ENCODE results near the gene MAP4.

GRCh38 chr3:47851888-47852603, 164.2 kb downstream of the MAP4 start:
- TF ChIP-seq REST (IDR thresholded peaks at IDR 0.05; ENCODE audit: low read depth) (no peak), CEBPB (IDR thresholded peaks at IDR 0.05) (no peak), TAF1 (IDR thresholded peaks at IDR 0.05; ENCODE audit: low read depth) (no peak), EP300 (IDR thresholded peaks at IDR 0.05; ENCODE audit: borderline replicate concordance) (no peak), MAX (IDR thresholded peaks at IDR 0.05) (no peak), RAD21 (IDR thresholded peaks at IDR 0.05; ENCODE audit: low read depth) (no peak), TCF12 (IDR thresholded peaks at IDR 0.05; ENCODE audit: low read depth) (no peak), ZBTB7A (IDR thresholded peaks at IDR 0.05; ENCODE audit: low read depth) (no peak)

Measured in Ishikawa (cell line).